Glomerular visceral epithelial cell (primary cell): ENCODE measurements around the gene ABCC1.
A peak's percentile ranks its signal among the peaks of the same experiment; 100 is the strongest.

Source experiments
- DNase-seq: peaks from one replicate; pipeline ENCODE4 v3.0.0-alpha.2; 2016; ENCODE audit errors: extremely low spot score

Gene ABCC1

DNA sequence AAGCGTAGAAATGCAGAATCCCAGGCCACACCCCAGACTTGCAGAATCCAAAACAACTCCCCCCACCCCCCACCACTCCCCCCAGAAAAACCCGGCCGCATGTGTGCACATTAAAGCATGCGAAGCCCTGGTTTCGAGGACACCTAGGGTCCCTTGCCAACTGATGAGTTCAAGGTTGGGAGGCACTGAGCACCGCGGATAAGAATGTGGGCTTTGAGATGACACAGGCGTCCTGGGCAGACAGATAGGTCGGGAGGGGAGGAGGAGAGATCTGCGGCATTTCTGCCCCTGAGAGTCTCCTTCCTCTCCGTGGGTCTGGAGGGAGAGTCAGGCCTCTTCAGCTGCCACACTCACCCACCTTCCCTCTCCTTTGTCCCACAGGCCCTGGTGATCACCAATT is 98.3 kb downstream of the ABCC1 start:
- DNase-seq: no peak

DNA sequence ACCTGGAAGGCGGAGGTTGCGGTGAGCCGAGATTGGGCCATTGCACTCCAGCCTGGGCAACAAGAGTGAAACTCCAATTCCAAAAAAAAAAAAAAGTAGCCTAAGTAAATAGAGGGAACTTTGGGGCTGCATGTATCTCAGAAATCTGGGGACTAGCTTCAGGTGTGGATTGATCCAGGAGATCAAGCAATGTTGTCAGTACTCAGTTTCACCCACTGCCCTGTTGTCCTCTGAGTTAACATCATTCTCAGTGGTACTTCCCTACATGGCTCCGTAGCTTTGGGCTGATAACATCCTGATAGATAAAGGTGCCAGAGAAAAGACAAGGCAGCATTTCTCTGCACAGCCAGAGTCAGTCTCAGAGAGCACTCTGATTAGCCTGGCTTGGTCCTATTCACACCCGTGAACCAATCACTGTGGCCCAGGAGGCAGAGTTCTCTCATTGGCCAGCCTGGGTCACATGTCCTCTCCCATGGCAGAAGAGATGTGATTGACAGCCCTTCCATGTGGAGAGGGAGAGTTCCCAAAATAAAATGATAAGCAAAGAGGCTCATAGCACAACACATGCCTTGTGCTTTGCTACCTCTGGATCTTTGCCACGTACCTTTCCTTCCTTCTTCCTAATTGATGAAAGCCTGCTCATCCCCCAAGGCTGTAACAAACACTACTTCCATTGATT is 99.6 kb downstream of the ABCC1 start:
- DNase-seq: no peak

DNA sequence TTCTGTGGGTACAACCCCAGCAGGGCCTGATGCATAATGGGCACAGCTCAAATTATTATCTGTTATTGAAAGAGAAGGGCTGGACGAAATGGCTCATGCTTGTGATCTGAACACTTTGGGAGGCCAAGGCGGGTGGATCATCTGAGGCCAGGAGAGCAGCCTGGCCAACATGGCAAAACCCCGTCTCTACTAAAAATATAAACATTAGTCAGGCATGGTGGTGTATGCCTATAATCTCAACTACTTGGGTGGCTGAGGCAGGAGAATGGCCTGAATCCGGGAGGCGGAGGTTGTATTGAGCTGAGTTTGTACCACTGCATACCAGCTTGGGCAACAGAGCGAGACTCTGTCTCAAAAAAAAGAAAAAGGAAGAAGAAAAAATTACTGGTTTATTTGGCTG is 100.7 kb downstream of the ABCC1 start:
- no peak for DNase-seq

DNA sequence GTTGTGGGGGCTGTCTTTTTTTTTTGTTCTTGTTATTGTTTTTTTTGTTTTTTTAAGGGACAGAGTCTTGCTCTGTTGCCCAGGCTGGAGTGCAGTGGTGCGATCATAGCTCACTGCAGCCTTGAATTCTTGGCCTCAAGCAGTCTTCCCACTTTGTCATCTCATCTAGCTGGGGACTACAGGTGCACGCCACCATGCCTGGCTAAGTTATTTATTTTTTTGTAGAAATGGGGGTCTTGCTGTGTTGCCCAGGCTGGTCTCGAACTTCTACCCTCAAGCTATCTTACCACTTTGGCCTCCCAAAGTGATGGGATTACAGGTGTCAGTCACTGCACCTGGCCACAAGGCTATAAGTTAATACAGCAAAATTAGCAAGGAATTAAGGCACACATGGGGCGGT is 101.7 kb downstream of the ABCC1 start:
- DNase-seq: no peak

DNA sequence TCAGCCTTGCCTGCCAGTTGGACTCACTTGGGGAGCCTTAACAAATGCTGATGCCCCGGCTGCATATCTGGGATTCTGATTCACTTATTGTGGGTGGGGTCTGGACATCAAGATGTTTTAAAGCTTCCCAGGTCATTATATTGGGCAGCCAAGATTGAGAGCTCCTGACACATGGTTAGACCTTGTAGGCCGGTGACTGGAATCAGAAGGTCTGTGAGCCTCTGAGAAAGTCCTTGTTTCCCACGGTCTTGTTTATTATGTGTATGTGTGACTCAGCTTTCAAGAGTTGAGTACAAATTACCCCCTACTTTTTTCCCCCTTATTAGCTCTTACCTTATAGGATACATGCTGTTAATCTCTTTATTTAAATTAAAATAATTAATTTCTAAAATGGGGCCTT is 103.5 kb downstream of the ABCC1 start:
- DNase-seq: no peak

DNA sequence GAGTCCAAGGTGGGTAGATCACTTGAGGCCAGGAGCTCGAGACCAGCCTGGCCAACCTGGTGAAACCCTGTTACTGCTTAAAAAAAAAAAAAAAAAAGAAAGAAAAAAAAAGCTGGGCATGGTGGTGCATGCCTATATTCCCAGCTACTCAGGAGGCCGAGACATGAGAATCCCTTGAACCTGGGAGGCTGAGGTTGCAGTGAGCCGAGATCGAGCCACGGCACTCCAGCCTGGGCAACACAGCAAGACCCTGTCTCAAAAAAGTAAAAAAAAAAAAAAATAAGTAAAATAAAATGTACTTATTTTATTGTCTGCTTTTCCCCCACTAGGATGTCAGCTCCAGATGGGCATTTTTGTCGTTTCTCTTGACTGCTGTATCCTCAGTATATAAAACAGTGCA is 107.7 kb downstream of the ABCC1 start:
- no peak for DNase-seq

DNA sequence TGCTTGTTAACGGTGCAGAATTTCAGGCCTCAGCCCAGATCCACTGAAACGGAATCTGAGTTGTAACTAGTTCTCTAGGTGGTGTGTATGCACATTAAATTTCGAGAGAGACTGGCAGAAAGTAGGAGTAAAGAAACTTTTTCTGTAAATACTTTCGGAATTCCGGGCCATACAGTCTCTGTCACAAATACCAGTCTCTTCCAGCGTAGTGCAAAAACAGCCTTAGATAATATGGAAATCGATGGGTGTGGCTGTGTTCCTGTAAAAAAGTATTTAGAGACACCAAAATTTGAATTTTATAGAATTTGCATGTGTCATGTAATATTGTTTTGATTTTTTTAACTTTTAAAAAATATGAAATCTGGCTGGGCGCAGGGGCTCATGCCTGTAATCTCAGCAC is 109.7 kb downstream of the ABCC1 start:
- no peak for DNase-seq

DNA sequence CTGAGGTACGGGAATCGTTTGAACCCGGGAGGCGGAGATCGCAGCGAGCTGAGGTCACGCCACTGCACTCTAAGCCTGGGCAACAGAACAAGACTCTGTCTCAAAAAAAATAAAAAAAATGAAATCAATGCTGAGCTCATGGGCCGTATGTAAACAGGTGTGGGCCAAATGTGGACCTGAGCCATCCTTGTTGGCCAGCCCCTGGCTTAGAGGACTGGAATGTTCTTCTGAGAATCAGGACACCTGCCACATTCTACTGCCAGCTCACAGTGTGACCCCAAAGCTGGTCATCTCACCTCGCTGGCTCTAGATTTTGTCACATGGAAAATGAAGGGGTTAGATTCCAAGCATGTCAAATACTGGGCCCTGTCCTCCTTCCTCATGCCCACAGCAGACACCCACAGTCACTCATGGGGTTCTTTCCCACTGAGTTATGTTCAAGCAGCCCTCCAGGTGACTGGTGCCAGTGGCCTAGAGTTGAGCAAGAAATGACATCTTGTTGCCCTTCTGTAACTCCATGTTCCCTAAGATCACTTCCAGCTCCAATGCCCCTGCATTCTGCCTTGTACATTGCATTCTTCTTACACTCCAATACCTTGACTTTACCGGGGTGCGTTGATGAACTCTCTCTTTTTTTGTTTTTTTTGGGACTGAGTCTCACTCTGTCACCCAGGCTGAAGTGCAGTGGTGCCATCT is 110.6 kb downstream of the ABCC1 start:
- no peak for DNase-seq

DNA sequence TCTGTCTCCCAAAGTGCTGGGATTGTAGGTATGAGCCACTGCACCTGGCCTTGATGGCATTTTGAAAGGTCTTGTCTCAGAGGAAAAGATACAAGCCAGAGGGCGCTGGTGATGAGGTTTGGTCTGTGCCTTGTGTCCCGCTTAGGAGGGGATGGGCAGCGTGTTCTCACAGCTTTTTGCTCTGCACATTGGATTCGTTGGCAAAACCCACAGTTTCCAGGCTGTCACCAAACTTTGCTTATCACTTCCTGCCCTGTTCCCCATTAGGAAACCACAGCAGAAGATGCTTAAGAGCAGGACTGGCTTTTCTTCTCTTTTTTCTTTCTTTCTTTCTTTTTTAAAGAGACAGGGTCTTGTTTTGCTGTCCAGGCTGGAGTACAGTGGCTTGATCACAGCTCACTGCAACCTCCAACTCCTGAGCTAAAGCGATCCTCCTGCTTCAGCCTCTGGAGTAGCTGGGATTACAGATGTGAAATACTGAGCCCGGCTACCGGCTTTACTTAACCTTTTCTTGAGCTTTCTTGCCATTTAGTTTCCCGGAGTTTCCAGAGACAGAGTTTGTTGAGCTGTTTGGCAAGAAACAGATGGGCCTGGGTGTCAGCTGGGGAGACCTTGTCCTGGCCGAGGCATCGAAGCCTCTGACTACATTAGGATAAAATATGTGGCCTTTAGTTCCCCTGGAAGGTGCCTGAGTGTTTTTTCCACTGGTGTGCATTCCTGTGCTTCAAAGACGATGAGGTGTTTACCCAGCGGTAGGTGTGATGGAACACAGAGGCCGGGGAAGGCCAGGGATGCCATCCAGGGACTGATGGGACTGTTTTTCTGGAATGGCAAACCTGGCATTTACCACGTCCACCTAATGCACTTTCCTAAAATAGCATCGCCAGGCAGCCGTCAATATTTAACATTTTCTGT is 112.9 kb downstream of the ABCC1 start:
- DNase-seq: no peak

DNA sequence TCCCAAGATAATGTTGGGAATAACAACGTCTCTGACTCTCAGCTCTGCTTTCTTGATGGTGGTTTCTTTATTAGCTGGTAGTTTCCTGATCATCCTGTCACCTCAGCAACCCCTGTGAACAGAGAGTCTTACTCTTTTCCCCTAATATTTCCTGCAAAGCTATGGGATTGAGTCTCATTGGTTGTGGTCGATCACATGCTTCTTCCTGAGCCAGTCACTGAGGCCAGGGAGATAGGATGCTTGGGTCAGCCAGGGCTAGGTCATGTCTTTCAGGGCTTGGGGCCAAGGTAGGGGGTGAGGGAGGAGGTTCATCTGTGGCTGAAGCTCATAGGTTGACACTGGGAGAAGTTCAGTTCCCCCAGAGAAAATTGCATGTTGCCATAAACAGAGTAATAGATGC is 114.3 kb downstream of the ABCC1 start:
- DNase-seq: no peak

DNA sequence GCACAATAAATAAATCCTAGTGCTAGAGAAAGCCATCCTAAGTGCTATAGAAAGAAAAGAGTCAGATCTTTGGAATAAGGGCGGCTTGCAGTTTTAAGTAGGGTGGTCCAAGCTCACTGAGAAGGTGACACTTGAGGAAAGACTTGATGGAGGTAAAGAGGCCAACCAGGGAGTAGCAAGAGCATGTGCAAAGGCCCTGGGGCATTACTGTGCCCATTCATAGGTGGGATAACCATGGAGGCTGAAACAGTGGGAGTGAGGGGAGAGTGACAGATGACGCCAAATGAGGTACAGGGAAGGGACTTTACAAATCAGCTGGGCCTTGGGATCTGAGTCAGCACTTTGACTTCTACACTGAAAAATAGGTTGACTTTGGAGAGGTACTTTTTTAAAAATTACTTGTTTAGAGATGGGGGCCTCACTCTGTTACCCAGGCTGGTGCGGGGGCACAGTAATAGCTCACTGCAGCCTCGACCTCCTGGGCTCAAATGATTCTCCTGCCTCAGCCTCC is 115.5 kb downstream of the ABCC1 start:
- no peak for DNase-seq

DNA sequence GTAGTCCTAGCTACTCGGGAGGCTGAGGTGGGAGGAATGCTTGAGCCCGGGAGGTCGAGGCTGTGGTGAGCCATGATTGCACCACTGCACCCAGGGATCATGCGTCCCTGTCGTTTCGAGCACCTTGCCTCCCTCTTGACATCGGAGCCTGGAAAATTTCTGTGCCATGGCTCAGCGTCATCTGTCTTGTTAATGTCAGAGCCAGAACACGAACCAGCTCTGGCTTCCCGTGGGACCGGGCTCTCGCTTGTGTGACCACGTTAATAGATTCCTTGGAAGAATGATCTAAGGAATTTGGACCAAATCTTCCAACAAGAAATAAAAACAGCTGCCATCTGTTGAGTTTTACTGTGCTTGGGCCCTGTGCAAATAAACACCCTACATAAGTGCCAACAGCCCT is 117.7 kb downstream of the ABCC1 start:
- no peak for DNase-seq

DNA sequence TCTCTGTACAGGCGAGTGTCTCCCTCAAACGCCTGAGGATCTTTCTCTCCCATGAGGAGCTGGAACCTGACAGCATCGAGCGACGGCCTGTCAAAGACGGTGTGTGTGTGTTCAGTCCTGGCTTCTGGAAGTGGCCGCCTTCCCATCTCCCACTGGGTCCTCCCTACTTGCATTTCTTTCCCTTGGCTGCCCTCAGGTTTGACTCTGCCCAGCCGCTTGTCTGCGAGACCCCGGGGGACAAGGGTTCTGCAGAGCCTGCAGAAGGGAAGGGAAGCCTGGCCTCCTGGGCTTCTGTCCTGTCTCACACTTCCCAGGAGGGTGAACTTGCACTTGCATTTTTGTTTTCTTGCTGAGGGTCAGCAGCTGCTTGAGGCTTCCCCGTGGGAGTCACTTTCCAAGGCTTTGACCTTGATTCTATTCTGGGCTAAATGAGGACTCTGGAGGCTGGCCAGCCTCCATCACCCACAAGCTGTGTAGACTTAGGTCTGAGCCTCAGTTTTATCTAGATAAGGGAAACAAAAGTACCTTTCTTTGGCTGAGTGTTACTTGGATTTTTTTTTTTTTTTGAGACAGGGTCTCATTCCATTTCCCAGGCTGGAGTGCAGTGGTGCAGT is 122.3 kb downstream of the ABCC1 start:
- DNase-seq: no peak

DNA sequence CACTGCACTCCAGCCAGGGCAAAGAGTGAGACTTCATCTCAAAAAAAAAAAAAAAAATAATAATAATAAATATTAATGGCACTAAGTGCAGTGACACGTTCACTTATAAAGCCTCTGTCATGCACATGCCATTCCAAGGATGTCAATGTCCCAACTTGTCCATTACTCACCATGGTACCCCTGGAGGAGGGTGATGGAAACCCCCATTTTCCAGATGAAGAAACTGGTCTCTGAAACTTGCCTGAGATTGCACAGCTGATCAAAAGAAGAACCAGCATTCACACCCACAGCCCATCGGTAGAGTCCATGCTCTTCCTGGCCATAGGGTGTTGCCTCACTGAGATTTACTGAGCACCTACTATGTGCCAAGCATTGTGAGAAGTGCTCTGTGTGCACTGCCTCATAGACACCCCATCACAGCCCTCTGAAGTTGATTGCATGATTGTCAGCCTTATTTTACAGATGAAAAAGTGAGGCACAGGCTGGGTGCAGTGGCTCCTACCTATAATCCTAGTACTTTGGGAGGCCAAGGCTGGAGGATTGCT is 123.7 kb downstream of the ABCC1 start:
- no peak for DNase-seq

DNA sequence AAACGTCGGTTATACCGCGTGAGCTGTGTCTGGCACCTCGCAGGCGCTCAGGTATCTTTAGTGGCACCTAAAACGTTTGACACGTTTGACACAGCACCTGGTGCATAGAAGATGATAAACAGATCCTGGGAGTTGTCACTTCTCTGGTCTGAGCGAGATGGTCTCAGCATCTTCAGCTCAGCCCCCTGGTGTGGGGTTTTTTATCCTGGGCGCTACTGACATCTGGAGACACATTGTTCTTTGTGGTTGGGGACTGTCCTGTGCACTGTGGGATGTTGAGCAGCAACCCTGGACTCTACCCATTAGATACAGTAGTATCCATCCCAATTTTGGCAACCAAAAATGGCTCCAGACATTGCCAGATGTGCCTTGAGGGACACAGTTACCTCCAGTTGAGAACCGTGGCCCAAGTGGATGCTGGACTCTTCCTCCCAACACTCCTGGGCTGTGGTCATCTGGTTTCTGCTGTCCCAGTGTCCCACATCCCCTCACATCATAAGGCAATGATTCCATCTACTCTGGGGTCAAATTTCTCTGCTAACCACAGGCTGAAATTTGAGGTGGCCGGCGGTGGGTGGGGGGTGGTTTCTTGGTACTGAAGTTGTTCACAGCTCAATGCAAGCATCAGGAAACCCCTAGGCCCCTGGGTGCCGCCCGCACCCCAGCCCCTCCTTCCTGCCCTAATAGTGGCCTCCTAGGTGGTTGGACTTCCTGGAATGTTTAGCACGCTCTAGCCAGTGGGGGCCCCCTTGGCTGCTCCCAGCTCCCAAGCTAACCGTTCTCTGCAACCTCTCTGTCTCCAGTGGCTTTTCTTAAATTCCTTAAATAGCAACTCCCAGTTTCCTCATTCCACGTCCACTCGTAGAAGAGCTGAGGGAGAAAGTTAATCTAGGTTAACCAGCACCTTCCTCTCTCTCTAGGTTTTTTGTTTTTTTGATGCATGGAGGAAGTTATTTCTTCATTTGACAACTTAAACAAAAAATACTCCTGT is 124.8 kb downstream of the ABCC1 start:
- peak; percentile 97 for DNase-seq

DNA sequence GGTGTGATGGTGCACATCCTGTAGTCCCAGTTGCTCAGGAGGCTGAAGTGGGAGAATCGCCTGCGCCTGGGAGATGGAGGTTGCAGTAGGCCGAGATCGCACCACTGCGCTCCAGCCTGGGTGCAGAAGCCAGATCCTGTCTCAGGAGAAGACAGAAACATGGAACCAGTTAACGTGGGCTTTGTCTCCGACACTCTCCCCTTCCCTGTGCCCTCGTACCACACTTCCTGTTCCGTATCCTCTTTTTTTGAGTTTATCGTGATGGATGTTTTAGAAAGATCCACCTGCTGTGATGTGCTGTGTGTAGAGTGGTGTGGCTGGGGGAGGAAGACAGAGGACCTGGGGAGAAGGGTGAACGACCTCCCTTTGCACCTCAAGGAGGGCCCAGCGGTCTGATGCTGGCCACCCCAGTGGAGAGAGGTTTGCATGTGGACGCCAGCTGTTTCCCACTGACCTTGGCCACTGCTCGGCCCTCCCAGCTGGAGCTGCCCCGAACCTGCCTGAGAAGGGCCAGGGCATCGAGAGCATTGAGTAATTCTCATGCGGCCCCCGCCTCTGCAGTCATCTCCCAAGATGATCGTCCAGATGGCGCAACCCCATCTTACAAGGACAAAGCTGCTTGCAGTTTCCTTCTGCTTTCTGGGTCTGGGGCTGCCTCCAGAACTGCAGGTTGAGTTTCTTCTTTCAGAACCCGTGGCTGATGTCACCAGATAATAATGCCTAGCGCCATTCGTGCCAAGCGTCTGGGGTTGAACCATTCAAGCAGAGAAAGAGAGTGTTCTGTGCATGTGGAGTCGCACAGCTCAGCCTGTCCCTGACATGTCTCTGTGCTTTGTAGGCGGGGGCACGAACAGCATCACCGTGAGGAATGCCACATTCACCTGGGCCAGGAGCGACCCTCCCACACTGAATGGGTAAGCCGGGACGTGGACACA is 126.3 kb downstream of the ABCC1 start:
- peak; percentile 24 for DNase-seq

DNA sequence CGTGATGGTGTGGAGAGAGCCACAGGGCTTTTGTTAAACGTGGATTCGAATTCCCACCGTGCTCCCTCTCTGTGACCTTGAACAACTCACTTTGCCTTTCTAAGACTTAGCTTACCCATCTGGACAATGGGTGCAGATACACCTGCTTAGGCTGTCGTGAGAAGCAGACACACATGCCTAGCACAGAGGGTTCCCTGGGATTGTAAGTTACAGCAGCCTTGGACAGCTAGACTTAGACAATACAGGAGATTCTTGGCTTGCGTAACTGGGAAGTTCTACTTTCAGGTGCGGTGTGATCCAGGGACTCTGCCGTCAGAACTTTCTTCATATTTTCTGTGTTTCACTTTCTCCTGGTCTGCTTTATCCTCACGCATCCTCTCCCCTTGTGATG is 127.0 kb downstream of the ABCC1 start:
- no peak for DNase-seq

DNA sequence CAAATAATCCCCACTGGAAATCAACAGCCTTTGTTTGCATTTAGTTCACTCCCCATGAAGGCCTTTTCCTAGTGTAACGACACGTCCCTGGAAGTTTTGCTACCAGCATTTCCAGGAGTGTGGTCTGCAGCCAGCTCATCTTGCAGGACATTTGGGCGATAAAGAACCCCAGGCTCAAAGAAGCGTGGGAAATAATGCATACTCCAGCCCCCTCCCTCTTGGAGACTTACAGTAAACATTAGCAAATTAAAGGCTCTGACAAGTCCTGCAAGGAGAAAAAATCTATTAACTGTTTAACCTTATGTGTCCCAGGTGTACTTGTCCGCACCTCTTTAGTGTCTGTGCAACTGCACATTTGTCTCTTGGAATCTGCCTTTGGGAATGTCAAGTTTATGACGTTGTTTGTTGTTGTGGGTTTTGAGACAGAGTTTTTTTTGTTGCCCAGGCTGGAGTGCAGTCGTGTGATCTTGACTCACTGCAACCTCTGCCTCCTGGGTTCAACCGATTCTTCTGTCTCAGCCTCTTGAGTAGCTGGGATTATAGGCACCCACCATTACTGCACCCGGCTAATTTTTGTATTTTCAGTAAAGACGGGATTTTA is 131.1 kb downstream of the ABCC1 start:
- DNase-seq: no peak

DNA sequence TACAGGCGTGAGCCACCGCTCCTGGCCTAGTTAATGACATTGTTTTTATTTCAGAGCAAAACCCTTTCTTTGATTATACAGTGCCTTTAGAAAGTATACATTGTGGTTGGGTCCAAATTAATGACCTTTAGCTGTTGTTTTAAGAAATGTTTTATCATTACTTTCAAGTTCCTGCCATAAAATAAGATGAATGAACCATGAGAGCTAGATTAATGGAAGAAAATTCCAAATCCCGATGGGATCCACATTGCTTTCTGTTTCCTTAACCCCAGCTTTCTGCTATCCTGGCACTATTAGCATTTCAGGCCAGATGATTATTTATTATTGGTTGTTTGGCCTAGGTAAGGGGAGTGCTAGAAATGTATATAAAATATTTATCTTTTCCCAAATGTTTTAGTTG is 131.7 kb downstream of the ABCC1 start:
- no peak for DNase-seq
